ENCODE data around the gene STK25. TPM values are rescaled to one million over a fixed set of nuclear protein-coding genes. Genes with fewer than 3 reads are reported as not detected.

The STK25 gene
- total RNA-seq, 2 experiments from 2014 or later: 76.1 to 81.3 TPM

- Histone ChIP-seq H3K4me3 (ENCODE audit: low read length) (no peak overlapping the region), H3K4me1 (ENCODE audit: insufficient read depth, low read length) (no peaks in the 10 kb centered on the region), H3K9me3 (ENCODE audit: control insufficient read depth in 1 of 2, insufficient read depth in 1 of 2, low read length in 2 of 2) (no peaks in the 10 kb centered on the region), H3K27ac (ENCODE audit: low read depth in 1 of 2, low read length in 2 of 2) (no peak overlapping the region), H3K36me3 (ENCODE audit: insufficient read depth, low read length) (no peaks in the 10 kb centered on the region), H3K27me3 (ENCODE audit: control insufficient read depth in 1 of 2, insufficient read depth in 2 of 2, low read length in 2 of 2) (no peaks in the 10 kb centered on the region)
- no peak for TF ChIP-seq CTCF (IDR thresholded peaks at IDR 0.05)
- no peak overlapping the region for H3K4me3 Mint-ChIP-seq
- ChIA-PET POLR2A (no interaction called here), CTCF (no interaction called here)
- no peak for ATAC-seq (ENCODE audit: poor library complexity)
- H3K27ac Mint-ChIP-seq: no peak overlapping the region
- no peaks in the 10 kb centered on the region for H3K9me3 Mint-ChIP-seq
- H3K27me3 Mint-ChIP-seq: no peaks in the 10 kb centered on the region
- H3K4me1 Mint-ChIP-seq (ENCODE audit: low read depth): no peaks in the 10 kb centered on the region
- intact Hi-C loops (cut with DNase I, micrococcal nuclease): no loop called here
- peaks cover 3% of the 10 kb centered on the region for H3K36me3 Mint-ChIP-seq (ENCODE audit: low read depth)
- DNase-seq: no peak
Measured at GRCh38 chr2:241489088-241489487, 19.3 kb downstream of the STK25 start.

GRCh38 chr2:241485172-241485911 lies 23.0 kb downstream of the STK25 start:
- no peak overlapping the region for H3K4me3 ChIP-seq (ENCODE audit: low read length)
- Mint-ChIP-seq H3K9me3 (no peaks in the 10 kb centered on the region), H3K36me3 (ENCODE audit: low read depth) (no peaks in the 10 kb centered on the region), H3K4me3 (no peak overlapping the region), H3K27ac (no peak overlapping the region), H3K27me3 (peaks cover 3% of the 10 kb centered on the region), H3K4me1 (ENCODE audit: low read depth) (no peaks in the 10 kb centered on the region)
- CTCF ChIA-PET: no interaction called here
- POLR2A ChIA-PET: no interaction called here
- H3K36me3 ChIP-seq (ENCODE audit: insufficient read depth, low read length): no peaks in the 10 kb centered on the region
- H3K9me3 ChIP-seq (ENCODE audit: control insufficient read depth in 1 of 2, insufficient read depth in 1 of 2, low read length in 2 of 2): no peaks in the 10 kb centered on the region
- no peaks in the 10 kb centered on the region for H3K27me3 ChIP-seq (ENCODE audit: control insufficient read depth in 1 of 2, insufficient read depth in 2 of 2, low read length in 2 of 2)
- ATAC-seq (ENCODE audit: poor library complexity): no peak
- intact Hi-C loops (cut with DNase I, micrococcal nuclease): no loop called here
- H3K4me1 ChIP-seq (ENCODE audit: insufficient read depth, low read length): no peaks in the 10 kb centered on the region
- no peak for TF ChIP-seq CTCF (IDR thresholded peaks at IDR 0.05)
- H3K27ac ChIP-seq (ENCODE audit: low read depth in 1 of 2, low read length in 2 of 2): no peak overlapping the region
- no peak for DNase-seq

- Histone ChIP-seq H3K27ac (ENCODE audit: low read depth in 1 of 2, low read length in 2 of 2) (no peak overlapping the region), H3K9me3 (ENCODE audit: control insufficient read depth in 1 of 2, insufficient read depth in 1 of 2, low read length in 2 of 2) (no peaks in the 10 kb centered on the region), H3K36me3 (ENCODE audit: insufficient read depth, low read length) (no peaks in the 10 kb centered on the region), H3K4me1 (ENCODE audit: insufficient read depth, low read length) (no peaks in the 10 kb centered on the region), H3K4me3 (ENCODE audit: low read length) (no peak overlapping the region), H3K27me3 (ENCODE audit: control insufficient read depth in 1 of 2, insufficient read depth in 2 of 2, low read length in 2 of 2) (no peaks in the 10 kb centered on the region)
- Mint-ChIP-seq H3K4me3 (no peak overlapping the region), H3K27me3 (peaks cover 3% of the 10 kb centered on the region), H3K9me3 (no peaks in the 10 kb centered on the region), H3K27ac (no peak overlapping the region), H3K36me3 (ENCODE audit: low read depth) (peaks cover 4% of the 10 kb centered on the region), H3K4me1 (ENCODE audit: low read depth) (no peaks in the 10 kb centered on the region)
- ATAC-seq (ENCODE audit: poor library complexity) (no peak), DNase-seq (no peak)
- ChIA-PET CTCF (no interaction called here), POLR2A (no interaction called here)
- intact Hi-C loops (cut with DNase I, micrococcal nuclease): no loop called here
- TF ChIP-seq CTCF (IDR thresholded peaks at IDR 0.05): no peak
Measured at GRCh38 chr2:241483305-241483704, 25.1 kb downstream of the STK25 start.
